ENCODE data around the gene WFIKKN2.
"Not testable (repeated sequence)": the region's sequence is repeated elsewhere in the genome, so short reads cannot be mapped to it uniquely, and the experiment has no call there.

WFIKKN2 gene, protein sequence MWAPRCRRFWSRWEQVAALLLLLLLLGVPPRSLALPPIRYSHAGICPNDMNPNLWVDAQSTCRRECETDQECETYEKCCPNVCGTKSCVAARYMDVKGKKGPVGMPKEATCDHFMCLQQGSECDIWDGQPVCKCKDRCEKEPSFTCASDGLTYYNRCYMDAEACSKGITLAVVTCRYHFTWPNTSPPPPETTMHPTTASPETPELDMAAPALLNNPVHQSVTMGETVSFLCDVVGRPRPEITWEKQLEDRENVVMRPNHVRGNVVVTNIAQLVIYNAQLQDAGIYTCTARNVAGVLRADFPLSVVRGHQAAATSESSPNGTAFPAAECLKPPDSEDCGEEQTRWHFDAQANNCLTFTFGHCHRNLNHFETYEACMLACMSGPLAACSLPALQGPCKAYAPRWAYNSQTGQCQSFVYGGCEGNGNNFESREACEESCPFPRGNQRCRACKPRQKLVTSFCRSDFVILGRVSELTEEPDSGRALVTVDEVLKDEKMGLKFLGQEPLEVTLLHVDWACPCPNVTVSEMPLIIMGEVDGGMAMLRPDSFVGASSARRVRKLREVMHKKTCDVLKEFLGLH

DNA sequence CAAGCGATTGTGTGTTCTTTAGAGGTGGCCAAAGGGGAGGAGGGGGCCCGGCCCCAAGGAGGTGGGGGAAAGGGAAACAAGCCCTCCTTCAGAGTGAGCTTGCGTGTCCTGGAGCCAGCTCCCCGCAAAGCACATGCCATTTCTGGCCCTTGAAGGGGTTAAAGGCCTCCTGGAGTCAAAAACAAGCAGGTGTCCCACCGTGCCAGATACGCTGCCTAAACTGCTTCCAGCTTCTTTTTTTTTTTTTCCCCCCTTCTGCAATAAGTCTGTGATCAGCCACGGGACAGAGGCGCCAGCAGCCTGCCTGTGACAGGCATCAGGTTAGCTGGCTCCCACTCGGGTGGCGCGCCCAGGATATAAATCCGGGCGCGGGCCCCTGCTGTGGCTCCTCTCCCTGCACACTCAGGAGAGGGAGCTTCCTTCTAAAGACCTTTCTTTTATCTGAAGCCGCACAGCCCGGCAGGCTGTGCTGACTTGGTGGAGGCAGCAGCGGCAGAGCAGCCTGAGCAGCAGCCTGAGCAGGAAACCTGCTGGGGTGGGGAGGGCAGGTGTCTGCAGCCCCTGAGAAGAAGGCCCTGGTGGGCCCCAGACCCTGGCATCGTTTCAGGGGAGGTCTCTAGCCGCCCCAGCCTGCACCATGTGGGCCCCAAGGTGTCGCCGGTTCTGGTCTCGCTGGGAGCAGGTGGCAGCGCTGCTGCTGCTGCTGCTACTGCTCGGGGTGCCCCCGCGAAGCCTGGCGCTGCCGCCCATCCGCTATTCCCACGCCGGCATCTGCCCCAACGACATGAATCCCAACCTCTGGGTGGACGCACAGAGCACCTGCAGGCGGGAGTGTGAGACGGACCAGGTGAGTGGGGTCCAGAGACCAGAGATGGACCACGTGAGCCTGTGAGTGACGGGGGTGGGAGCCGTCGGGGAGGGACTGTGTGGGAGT, at the start of gene WFIKKN2:
Gene WFIKKN2, plus strand, starts transcription at position 286 of the 934 bp plus-strand sequence. Its CDS starts 352 bp downstream, at position 638.
- DNase-seq, result no peak

DNA sequence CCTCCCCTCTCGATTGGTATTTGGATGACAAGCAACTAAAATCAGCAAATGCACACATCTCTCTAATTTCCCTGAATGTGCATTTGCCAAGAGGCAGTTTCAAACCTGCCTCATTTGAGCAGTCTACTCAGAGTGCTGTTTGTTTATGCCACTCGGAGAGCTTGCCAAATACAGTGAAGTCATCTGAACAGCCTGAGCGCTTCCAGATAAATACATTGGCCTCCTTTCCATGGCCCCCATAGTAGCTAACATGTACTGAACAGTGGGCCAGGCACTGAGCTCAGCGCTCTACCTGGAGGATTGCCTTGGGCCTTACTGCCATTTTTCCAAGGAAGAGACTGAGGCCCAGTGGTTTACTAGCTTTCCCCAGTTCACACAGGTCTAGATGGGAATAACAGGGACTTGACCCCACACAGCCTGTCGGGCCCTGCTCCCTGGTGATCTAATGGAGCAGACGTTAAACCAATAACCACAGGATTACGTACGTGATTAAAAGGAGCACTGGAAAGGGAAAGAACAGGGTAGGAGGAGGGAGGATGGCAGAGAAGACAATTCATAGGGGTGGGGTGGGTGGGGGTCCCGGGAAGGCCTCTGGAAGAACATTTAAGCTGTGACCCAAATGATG, 49.3 kb upstream of the WFIKKN2 start:
- no peak for DNase-seq

DNA sequence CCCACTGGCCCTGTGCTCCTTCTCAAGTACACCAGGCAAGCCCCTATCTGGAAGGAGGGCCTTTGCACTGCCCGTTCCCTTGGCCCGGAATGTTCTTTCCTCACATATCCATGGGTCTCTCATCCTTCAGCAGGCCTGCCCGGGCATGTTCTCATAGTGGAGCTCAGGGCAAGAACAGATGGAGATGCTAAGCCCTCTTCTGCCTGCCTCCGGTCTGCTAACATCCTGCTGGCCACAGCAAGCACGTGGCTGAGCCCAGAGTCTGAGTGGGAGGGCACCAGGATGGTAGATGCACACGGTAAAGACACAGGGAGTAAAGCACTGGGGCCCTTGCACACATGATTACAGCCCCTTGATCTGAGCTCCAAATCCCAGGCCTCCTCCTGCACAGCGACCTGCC, 48.3 kb upstream of the WFIKKN2 start:
- DNase-seq, result no peak

DNA sequence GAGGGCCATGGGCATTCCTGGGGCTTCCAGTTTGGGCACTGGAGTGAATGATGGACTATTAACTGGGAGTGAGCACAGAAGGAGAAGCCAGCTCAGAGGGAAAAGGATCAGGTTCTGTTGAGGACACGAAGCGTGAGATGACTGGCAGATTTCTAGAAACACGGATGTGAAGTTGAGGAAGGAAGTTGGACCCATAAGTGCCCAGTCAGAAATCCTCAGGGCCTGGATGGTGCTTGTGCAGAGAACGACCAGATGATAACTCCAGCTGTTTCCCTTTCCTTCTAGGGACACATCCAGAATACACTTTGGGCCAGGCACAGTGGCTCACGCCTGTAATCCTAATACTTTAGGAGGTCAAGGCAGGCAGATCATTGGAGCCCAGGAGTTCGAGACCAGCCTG, 44.8 kb upstream of the WFIKKN2 start:
- DNase-seq, result no peak

DNA sequence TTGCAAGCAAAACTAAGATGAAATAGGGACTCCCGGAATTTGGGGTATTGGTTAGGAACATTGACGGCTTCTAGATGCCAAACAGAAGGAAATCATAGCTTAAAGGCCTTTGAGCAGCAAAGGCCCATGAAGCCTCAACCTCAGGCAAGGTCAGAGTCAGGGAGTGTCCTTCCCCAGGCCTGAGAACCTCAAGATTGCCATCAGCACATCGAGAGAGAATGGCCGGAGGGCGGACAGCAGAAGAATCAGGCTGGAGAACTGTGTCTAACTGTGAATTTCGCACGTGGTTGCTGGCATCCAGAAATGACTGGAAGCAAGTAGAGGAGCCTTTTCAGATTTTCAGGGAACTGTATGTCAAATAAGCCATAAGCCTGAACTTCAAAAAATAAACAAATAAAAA, 43.3 kb upstream of the WFIKKN2 start:
- DNase-seq, result no peak

DNA sequence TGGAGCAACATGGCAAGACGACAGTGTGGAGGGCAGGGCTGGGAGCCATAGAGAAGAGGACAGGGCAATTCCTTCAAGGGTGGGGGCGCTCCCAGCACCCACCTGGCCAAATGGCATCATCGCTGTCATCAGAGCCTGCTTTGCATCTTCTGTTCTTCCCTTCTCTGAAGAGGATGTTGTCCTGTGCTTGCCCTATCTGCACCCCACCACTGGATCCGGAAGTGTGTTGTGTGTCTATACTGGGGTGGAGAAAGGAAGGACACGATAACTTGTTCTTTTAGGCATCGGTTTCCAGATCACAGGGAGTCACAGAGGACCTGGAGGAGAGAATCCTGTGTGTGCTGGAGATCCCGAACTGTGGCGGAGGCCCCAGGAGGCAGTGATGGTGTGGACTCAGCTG, 42.4 kb upstream of the WFIKKN2 start:
- DNase-seq, result no peak

DNA sequence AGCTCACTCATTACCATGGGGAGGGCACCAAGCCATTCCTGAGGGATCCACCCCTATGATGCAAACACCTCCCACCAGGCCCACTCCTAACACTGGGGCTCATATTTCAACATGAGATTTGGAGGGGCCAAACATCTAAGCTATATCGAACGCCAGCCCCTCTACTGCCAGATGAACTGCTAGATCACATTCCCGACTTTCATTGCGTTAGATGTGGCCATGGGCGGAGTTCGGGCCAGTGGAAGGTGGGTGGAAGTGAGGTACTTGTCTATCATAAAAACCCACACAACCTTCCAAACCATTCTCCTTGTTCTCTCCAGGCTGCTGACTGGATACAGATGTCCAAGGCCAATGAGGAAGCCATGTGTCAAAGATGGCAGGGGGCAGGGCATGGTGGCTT, 41.0 kb upstream of the WFIKKN2 start:
- no peak for DNase-seq

DNA sequence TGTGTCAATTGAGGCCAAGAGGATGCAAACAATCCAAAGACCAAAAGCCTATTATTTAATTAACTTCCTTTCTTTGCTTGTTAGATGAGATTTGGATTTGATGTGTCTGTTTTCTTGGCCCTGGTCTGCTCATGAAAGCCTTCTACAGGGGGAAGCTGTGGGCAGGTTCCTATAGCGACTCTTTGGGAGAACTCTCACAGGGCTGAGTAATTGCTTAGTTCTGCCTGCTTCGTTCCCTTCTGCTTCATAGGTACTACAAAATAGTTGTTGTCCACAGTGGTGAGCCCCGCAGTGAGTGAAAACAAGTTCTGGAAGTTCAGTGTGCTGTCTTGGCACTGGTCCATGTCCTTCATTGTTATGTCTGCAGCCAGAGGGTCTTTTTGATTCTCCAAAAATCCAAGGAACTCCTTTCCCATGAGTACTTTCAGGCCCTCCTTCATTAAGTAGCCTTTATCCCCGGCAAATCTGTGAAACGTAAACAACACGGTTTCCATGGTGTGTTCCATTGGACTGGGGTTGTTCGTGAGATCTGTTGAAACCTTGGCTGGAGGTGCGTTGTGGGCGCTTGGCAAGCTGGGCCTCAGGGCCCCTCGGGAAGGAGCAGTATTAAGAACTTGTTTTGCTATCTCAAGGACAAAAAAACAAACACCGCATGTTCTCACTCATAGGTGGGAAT, 38.1 kb upstream of the WFIKKN2 start:
- no peak for DNase-seq

DNA sequence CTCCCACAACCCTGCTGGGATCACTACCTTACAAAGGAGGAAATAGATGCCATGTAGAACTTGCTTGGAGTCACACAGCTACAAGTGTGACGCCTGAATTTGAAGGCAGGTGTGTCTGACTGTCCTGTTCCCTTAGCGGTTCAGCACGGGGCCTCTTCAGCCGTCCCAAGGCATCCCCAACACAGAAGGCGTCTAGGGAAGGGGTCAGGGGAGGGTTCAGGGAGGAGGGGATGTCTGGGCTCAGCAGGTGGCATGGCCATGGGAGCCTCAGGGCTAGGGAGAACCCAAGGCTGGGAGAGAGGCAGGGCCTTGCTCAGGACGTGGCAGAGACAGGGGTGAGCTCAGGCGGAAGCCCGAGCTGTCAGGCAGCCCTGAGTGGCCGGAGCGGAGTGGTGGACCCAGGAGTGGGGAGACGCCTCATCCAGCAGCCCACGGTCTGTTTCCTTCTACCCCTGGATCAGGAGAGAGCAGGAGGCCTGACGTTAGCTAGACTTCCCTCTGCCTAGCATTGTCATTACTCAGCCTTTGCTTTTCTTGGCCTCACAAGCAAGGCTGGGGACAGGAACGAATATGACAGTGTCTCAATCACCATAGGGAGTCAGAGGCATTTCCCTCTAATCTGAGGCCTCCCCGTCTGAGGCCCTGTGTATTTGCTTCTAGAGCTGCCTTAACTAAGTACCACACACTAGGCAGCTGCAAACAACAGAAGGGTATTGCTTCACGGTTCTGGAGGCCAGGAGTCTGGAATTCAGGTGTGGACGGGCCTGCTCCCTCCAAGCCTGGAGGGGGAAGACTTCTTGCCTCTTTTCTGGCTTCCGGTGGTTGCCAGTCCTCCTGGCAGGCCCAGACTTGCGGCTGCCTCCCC, 36.7 kb upstream of the WFIKKN2 start:
- no peak for DNase-seq

DNA sequence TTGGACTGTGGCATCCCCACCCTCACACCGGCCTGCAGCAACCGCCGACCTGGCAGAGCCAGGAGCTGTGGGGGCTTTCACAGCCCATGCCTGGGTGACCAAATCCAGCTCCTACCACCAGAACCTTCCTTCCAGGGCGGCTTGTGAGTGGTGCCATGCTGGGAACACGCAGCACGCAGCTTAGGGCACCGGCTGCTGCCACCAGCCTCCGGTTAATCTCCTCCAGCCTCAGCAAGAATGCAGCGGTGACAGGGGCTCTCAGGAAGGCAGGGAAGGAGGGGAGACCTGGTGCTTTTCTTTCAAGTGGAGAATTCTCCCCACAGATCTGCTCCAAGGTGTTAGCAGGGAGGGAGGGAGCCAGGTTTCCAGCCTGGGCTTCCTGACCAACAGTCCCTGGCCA, 35.8 kb upstream of the WFIKKN2 start:
- no peak for DNase-seq

DNA sequence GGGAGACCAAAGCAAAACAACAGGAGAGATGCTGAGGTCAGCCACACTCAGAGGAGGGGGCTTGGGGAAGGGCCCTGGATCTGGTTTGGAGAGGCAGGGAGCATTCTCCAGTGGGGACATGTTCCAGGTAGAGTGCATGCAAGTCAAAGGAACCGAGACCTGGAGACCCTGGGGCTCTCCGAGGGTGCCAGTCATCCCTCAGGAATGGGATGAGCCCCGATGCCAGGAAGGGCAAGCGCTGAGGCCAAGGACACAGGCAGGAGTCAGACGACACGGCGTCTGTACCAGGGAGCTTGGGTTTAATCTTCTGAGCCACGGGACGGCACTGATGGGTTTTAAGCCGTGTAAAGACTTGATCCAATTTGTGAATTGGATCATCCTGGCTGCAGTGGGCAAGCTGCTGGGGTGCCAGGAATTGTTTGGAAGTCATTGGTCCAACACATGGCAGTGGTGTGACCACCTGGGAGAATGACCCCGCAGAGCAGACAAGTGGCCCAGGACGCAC, 35.1 kb upstream of the WFIKKN2 start:
- DNase-seq, result no peak

DNA sequence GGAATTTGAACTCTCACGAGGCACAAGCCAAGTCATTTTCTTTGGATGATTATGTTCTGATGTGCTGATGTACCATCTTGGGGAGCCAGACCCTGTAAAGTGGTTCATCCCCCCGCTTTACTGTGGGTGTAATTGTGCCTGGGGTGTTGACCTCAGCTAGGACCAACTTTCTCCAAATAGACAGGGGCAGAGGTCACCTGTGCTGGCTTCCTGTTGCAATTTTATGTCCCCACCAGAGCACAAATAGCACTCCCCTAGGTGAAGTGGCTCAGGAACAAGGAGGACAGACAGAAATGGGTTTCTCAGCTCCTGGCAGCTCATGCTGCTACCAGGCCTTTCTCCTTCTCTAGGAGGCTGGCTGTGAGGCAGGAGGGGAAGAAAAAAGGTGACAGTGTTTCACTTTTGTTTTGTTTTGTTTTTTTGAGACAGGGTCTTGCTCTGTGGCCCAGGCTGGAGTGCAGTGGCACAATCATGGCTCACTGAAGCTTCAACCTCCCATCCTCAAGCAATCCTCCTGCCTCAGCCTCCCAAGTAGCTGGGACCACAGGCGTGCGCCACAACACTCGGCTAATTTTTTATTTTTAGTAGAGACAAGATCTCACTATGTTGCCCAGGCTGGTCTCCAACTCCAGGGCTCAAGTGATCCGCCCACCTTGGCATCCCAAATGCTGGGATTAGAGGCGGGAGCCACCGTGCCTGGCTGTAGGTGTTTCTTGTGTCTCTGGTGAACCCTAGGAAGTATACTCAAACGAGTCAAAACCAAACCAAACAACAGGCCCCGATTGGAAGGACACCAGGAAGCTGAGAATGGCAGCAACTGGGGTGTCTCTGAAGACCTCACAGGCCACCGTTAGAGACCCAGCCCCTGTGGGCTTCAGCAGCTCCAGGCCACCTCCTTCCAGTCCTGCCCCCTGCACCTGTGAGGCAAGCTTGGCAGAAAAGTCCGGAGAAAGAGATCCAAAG, 32.5 kb upstream of the WFIKKN2 start:
- DNase-seq, result no peak

DNA sequence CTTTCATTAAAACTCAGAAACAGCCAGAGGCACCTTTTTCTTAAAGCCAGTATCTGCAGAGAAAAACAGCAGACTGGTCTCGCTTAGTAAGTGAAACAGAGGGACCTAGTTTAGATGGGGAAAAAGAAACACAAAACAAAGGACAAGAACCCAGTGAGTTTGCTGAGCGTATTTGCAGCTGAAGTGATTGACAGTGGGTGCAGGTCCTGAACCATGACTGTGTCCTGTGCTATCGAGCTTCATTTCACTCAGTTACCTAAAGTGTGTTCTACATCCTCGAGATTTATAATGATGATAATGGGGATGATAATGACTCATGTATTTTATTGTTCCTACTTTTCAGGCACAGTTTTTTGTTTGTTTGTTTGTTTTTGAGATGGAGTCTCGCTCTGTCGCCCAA, 31.7 kb upstream of the WFIKKN2 start:
- no peak for DNase-seq

DNA sequence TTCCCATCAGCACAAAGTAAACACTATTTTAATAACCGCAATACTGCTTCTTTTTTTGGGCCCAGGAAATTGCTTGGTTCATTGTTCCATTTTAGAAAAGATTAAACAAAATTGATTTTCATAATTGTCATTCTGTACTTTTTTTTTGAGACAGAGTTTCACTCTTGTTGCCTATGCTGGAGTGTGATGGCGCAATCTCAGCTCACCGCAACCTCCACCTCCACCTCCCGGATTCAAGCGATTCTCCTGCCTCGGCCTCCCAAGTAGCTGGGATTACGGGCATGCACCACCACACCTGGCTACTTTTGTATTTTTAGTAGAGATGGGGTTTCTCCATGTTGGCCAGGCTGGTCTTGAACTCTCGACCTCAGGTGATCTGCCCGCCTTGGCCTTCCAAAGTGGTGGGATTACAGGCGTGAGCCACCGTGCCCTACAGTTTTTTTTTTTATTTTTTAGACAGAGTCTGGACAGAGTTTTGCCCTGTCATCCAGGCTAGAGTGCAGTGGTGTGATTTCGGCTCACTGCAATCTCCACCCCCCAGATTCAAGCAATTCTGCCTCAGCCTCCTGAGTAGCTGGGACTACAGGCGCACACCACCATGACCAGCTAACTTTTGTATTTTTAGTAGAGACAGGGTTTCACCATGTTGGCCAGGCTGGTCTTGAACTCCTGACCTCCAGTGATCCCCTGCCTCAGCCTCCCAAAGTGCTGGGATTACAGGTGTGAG, 30.5 kb upstream of the WFIKKN2 start:
- not testable (repeated sequence) for DNase-seq

DNA sequence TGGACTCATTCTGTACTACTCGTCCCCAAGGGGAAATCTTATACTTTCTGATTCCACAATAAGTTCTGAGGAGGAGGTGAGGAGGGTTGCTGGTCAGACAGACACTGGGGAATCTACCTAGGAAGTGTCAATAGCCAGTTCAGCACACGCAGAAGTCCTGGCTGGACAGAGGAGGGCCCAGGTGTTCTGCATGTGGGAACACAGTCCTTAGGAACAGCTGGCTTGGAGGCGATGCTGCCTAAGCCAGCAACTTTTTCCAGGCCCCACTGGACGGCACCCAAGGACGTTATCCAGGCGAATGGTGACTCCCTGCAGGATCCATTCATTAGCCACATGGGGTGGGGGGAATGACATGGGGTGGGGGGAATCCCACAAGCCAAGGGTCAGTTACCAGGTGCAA, 29.9 kb upstream of the WFIKKN2 start:
- DNase-seq, result no peak

DNA sequence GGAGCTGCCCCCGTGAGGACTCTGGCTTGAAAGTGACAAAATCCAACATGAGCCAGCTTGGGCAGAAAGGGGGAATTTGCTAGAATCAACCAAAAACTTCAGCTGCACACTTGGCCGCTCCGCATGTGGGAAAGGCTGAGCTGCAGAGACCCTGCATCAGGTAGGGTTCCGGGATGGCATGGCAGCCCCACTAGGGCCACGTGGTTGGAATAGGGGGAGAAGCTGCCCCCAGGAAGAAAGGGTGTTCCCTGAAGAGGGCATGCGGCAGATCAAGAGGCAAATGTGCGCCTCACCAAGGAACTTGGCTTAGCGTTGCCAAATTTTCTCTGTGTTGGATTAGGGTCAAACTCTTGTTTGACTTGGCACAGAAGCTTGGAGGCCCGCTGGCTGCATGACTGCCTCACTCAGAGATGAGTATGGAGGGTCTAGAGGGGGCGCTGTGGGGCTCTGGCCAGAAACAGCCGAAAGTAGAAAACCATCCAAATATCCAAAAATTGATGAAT, 29.2 kb upstream of the WFIKKN2 start:
- DNase-seq, result no peak

DNA sequence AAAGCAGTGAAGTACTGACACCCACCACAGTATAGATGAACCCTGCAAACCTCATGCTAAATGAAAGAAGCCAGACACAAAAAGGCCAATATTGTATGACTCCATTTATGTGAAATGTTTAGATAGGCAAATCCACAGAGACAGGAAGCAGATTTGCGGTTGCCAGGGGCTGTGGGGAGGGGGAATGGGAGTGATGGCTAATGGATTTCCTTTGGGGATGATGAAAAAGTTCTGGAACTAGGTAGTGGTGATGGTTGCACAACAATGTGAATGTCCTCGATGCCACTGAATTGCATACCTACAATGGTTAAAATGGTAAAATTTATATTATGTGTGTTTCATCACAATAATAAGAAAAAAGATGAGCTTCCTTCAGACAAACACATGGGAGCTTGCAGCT, 28.4 kb upstream of the WFIKKN2 start:
- DNase-seq, result no peak

DNA sequence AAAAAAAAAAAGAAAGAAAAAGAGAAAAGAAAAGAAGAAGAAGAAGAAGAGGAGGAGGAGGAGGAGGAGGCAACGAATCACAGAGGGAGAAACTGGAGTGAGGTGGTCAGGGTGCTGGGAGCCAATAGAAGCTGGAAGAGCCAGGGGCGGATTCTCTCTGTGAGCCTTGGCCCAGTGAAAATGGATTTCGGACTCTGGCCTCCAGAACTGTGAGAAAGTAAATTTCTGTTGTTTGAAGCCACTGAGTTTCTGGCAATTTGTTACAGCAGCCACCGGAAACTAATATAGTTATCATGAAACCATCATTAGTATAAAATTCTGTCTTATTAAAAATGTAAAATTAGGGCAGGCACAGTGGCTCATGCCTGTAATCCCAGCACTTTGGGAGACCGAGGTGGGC, 27.7 kb upstream of the WFIKKN2 start:
- no peak for DNase-seq

DNA sequence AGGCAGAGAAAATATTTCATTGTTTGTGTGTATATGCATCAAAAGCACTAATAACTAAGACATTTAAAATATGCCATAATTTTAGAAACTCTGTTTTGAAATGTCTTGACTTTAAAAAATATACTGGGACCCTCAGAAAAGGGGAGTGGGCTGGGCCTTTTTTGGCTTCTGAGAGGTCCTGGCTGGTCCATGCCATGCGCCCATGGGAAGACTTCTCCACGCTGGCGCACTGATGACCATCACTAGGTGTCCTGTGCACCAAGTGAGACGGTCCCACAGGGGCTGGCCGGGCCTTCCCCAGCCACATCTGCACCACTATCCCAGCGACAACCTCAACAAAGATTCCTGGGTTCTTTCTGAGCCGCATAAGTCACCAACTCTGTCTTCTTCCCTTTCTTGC, 27.0 kb upstream of the WFIKKN2 start:
- DNase-seq, result no peak
